ENCODE measurements around the gene CAPN12.

DNA sequence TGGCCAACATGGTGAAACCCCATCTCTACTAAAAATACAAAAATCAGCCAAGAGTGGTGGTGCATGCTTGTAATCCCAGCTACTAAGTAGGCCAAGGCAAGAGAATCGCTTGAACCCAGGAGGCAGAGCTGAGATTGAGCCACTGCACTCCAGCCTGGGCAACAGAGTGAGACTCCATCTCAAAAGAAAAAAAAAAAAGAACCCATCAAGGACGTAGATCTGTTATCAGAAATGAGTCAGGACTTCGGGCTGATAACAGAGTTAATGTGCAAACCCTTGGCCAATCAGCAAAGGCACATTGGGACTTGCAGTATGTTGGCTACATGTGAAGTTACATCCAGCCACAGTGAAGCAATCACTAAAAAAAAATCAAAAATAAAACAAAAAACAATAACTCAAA lies 40.0 kb upstream of the CAPN12 start:
- TF ChIP-seq CTCF (IDR thresholded peaks at IDR 0.05 in 2 of 3, conservative IDR thresholded peaks at IDR 0.05 in 1 of 3; ENCODE audit: control insufficient read depth in 2 of 3, extremely low read depth in 1 of 3, insufficient read depth in 1 of 3, low read depth in 3 of 3, low read length in 3 of 3) (no peak), RELA (IDR thresholded peaks at IDR 0.05; ENCODE audit: borderline replicate concordance, partially characterized antibody) (no peak), CBFB (IDR thresholded peaks at IDR 0.05; ENCODE audit: low read depth) (no peak), TCF12 (IDR thresholded peaks at IDR 0.05; ENCODE audit: low read depth, low read length) (no peak), RELB (IDR thresholded peaks at IDR 0.05; ENCODE audit: low read depth) (no peak), NBN (IDR thresholded peaks at IDR 0.05) (no peak), HDAC6 (IDR thresholded peaks at IDR 0.05; ENCODE audit: unreplicated experiment) (no peak), SMAD1 (IDR thresholded peaks at IDR 0.05; ENCODE audit: low read depth, partially characterized antibody) (no peak)
- TF ChIP-seq, protein P1, sequence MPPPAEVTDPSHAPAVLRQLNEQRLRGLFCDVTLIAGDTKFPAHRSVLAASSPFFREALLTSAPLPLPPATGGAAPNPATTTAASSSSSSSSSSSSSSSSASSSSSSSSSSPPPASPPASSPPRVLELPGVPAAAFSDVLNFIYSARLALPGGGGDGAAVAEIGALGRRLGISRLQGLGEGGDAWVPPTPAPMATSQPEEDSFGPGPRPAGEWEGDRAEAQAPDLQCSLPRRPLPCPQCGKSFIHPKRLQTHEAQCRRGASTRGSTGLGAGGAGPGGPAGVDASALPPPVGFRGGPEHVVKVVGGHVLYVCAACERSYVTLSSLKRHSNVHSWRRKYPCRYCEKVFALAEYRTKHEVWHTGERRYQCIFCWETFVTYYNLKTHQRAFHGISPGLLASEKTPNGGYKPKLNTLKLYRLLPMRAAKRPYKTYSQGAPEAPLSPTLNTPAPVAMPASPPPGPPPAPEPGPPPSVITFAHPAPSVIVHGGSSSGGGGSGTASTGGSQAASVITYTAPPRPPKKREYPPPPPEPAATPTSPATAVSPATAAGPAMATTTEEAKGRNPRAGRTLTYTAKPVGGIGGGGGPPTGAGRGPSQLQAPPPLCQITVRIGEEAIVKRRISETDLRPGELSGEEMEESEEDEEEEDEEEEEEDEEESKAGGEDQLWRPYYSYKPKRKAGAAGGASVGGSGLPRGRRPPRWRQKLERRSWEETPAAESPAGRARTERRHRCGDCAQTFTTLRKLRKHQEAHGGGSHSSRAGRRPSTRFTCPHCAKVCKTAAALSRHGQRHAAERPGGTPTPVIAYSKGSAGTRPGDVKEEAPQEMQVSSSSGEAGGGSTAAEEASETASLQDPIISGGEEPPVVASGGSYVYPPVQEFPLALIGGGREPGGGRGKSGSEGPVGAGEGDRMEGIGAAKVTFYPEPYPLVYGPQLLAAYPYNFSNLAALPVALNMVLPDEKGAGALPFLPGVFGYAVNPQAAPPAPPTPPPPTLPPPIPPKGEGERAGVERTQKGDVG (CRISPR knock-in tag; IDR thresholded peaks at IDR 0.05) = no peak

All from GM12878 (cell line).